GM20431 (cell line): ENCODE measurements around the gene MSX2.
"Not testable (repeated sequence)": the region's sequence is repeated elsewhere in the genome, so short reads cannot be mapped to it uniquely, and the experiment has no call there.

Experiments
- in situ Hi-C: fragments of 300-500 bp; cut with MseI, MboI; formaldehyde crosslinking; loops from one replicate; pipeline ENCODE4 v1.15.0; 2020; ENCODE audit warnings: low sequenced_read_pairs; ENCODE audit not compliant: unreplicated experiment

The MSX2 gene

GRCh38 chr5:174732036-174733020 is 7.9 kb downstream of the MSX2 start:
- in situ Hi-C loops: no loop called here

GRCh38 chr5:174733091-174733690 is 8.8 kb downstream of the MSX2 start:
- in situ Hi-C loops: no loop called here

GRCh38 chr5:174733836-174734235 is 9.5 kb downstream of the MSX2 start:
- in situ Hi-C loops: no loop called here

- in situ Hi-C loops: no loop called here
Measured at GRCh38 chr5:174734571-174735497, 10.5 kb downstream of the MSX2 start.

GRCh38 chr5:174735498-174736330 is 11.3 kb downstream of the MSX2 start:
- in situ Hi-C loops: no loop called here

GRCh38 chr5:174736331-174736721 is 11.9 kb downstream of the MSX2 start:
- in situ Hi-C loops: no loop called here

- in situ Hi-C loops: no loop called here
Measured at GRCh38 chr5:174736777-174737176, 12.4 kb downstream of the MSX2 start.

- in situ Hi-C loops: no loop called here
Measured at GRCh38 chr5:174737330-174737729, 12.9 kb downstream of the MSX2 start.

GRCh38 chr5:174741352-174741751 is 17.0 kb downstream of the MSX2 start:
- in situ Hi-C loops: no loop called here

- in situ Hi-C loops: no loop called here
Measured at GRCh38 chr5:174744896-174745295, 20.5 kb downstream of the MSX2 start.

- in situ Hi-C loops: no loop called here
Measured at GRCh38 chr5:174745590-174746103, 21.3 kb downstream of the MSX2 start.

GRCh38 chr5:174750711-174751110 is 26.3 kb downstream of the MSX2 start:
- in situ Hi-C loops: no loop called here

GRCh38 chr5:174751154-174752000 is 27.0 kb downstream of the MSX2 start:
- in situ Hi-C loops: no loop called here

GRCh38 chr5:174752121-174752520 is 27.7 kb downstream of the MSX2 start:
- in situ Hi-C loops: no loop called here

GRCh38 chr5:174755106-174755505 is 30.7 kb downstream of the MSX2 start:
- in situ Hi-C loops: no loop called here

- in situ Hi-C loops: no loop called here
Measured at GRCh38 chr5:174759091-174759490, 34.7 kb downstream of the MSX2 start.

GRCh38 chr5:174760721-174761120 is 36.3 kb downstream of the MSX2 start:
- in situ Hi-C loops: no loop called here

GRCh38 chr5:174761341-174761740 is 37.0 kb downstream of the MSX2 start:
- in situ Hi-C loops: not testable (repeated sequence)
